IMR-90 (cell line): ENCODE data around the gene ARHGEF2. TPM values are rescaled to one million over a fixed set of nuclear protein-coding genes. Genes with fewer than 3 reads are reported as not detected.

Experiments used
- ATAC-seq: fragments of 200-7000 bp; cut with Tn5 transposase; 2 replicates; pipeline ENCODE4 v1.9.1; 2020; ENCODE audit warnings: low read depth, mild to moderate bottlenecking, moderate library complexity
- BruUV-seq: library from RNA; stranded (reverse); fragments of 400-500 nt; replicated peaks from 2 replicates; lab custom pipeline; 2021; lab: Mats Ljungman, UMichigan
- CTCF ChIA-PET: fragments of 300-600 bp; formaldehyde crosslinking; extraction: SDS; loops from one replicate; lab custom pipeline; 2021; ENCODE audit warnings: antibody characterized with exemption; lab: Yijun Ruan, JAX
- POLR2A ChIA-PET: fragments of 300-600 bp; sonication (Branson Sonifier 250); formaldehyde crosslinking; loops from one replicate; lab custom pipeline; 2022; ENCODE audit warnings: antibody characterized with exemption; ENCODE audit not compliant: unreplicated experiment; lab: Charles Lee
- DNase-seq: peaks from one replicate; pipeline ENCODE4 v3.0.0; 2013
- H2AFZ ChIP-seq: replicated peaks from 2 replicates; pipeline ENCODE3; 2013; ENCODE audit warnings: low read length, mild to moderate bottlenecking; ENCODE audit not compliant: poor library complexity
- H2AK5ac ChIP-seq: 2 replicates; pipeline ENCODE4 v1.6.1; 2013; ENCODE audit warnings: low read depth, low read length, inconsistent platforms
- H2AK9ac ChIP-seq: replicated peaks from 2 replicates; pipeline ENCODE3; 2013; ENCODE audit warnings: mild to moderate bottlenecking, low read depth, low read length, moderate library complexity; ENCODE audit not compliant: poor library complexity
- H2BK120ac ChIP-seq: 2 replicates; pipeline ENCODE4 v1.6.1; 2013; ENCODE audit warnings: low read depth, low read length, inconsistent platforms
- H2BK15ac ChIP-seq: 3 replicates; pipeline ENCODE4 v1.6.1; 2013; ENCODE audit warnings: low read depth, low read length, inconsistent platforms
- H2BK20ac ChIP-seq: 2 replicates; pipeline ENCODE4 v1.6.1; 2013; ENCODE audit warnings: low read depth, mild to moderate bottlenecking, inconsistent platforms, low read length, moderate library complexity
- H2BK5ac ChIP-seq: 2 replicates; pipeline ENCODE4 v1.6.1; 2013; ENCODE audit warnings: mild to moderate bottlenecking, low read depth, low read length, inconsistent platforms; ENCODE audit not compliant: poor library complexity, severe bottlenecking
- H3K14ac ChIP-seq: replicated peaks from 2 replicates; pipeline ENCODE4 v1.6.1; 2013; ENCODE audit warnings: low read depth, low read length, inconsistent platforms
- H3K18ac ChIP-seq: 2 replicates; pipeline ENCODE4 v1.6.1; 2013; ENCODE audit warnings: low read depth, low read length, control low read depth
- H3K23ac ChIP-seq: 2 replicates; pipeline ENCODE4 v1.6.1; 2013; ENCODE audit warnings: low read depth, low read length, inconsistent platforms
- H3K27ac ChIP-seq: 2 replicates; pipeline ENCODE4 v1.5.1; 2013; ENCODE audit warnings: mild to moderate bottlenecking, control low read depth, low read length; ENCODE audit not compliant: insufficient read depth
- H3K27me3 ChIP-seq: 2 replicates; pipeline ENCODE4 v1.6.1; 2013; ENCODE audit warnings: low read length; ENCODE audit not compliant: control insufficient read depth, insufficient read depth
- H3K36me3 ChIP-seq: 2 replicates; pipeline ENCODE4 v1.6.1; 2013; ENCODE audit warnings: low read length, mixed read lengths; ENCODE audit not compliant: control insufficient read depth, insufficient read depth
- H3K4ac ChIP-seq: 2 replicates; pipeline ENCODE4 v1.6.1; 2013; ENCODE audit warnings: low read depth, low read length, inconsistent platforms
- H3K4me1 ChIP-seq: 2 replicates; pipeline ENCODE4 v1.6.1; 2013; ENCODE audit warnings: low read length, mixed read lengths; ENCODE audit not compliant: control insufficient read depth, insufficient read depth
- H3K4me2 ChIP-seq: 2 replicates; pipeline ENCODE4 v1.6.1; 2013; ENCODE audit warnings: low read depth, mild to moderate bottlenecking, control low read depth, low read length, moderate library complexity
- H3K4me3 ChIP-seq: 2 replicates; pipeline ENCODE4 v1.5.1; 2013; ENCODE audit warnings: low read depth, mild to moderate bottlenecking, control low read depth, low read length, moderate library complexity; ENCODE audit not compliant: insufficient read depth
- H3K56ac ChIP-seq: 2 replicates; pipeline ENCODE4 v1.6.1; 2013; ENCODE audit warnings: low read length, inconsistent platforms; ENCODE audit not compliant: insufficient read depth; ENCODE audit errors: extremely low read depth
- H3K79me1 ChIP-seq, 2 experiments: 2 replicates each; pipeline ENCODE4 v1.6.1; 2013; ENCODE audit warnings: low read length in 2 of 2, inconsistent platforms in 1 of 2, low read depth in 1 of 2
- H3K9ac ChIP-seq: 2 replicates; pipeline ENCODE4 v1.6.1; 2013; ENCODE audit warnings: low read depth, low read length, control low read depth
- H3K9me1 ChIP-seq: 2 replicates; pipeline ENCODE4 v1.6.1; 2013; ENCODE audit warnings: low read length, inconsistent platforms; ENCODE audit not compliant: insufficient read depth
- H3K9me3 ChIP-seq: 2 replicates; pipeline ENCODE4 v1.6.1; 2013; ENCODE audit warnings: low read length; ENCODE audit not compliant: control insufficient read depth, insufficient read depth
- H4K20me1 ChIP-seq: 2 replicates; pipeline ENCODE4 v1.6.1; 2013; ENCODE audit warnings: low read length, inconsistent platforms; ENCODE audit not compliant: insufficient read depth
- H4K5ac ChIP-seq: 2 replicates; pipeline ENCODE4 v1.6.1; 2013; ENCODE audit warnings: mild to moderate bottlenecking, low read depth, low read length, control low read depth
- H4K8ac ChIP-seq, 2 experiments: 2 replicates each; pipeline ENCODE4 v1.6.1; 2013; ENCODE audit warnings: low read depth in 2 of 2, low read length in 2 of 2, control low read depth in 1 of 2, inconsistent platforms in 1 of 2
- H4K91ac ChIP-seq: 2 replicates; pipeline ENCODE4 v1.6.1; 2013; ENCODE audit warnings: low read depth, low read length, inconsistent platforms; ENCODE audit not compliant: insufficient read depth
- CTCF ChIP-seq: conservative IDR thresholded peaks from 2 replicates; pipeline ENCODE4 v1.5.1; 2012; ENCODE audit warnings: mild to moderate bottlenecking, low read depth, low read length, improper control_type of control experiment
- MAFK ChIP-seq: IDR thresholded peaks from 2 replicates; pipeline ENCODE4 v1.6.1; 2012; ENCODE audit warnings: low read depth, low read length, improper control_type of control experiment
- POLR2A ChIP-seq: IDR thresholded peaks from 2 replicates; pipeline ENCODE4 v1.6.1; 2012; ENCODE audit warnings: mild to moderate bottlenecking, low read depth, low read length
- WGBS, 2 experiments: methylation state at CpG; one replicate each; pipeline versions ENCODE4 v1.1.5 to v1.1.7; 2013; ENCODE audit warnings: missing lambda C conversion rate in 2 of 2; ENCODE audit not compliant: insufficient read length in 1 of 2; ENCODE audit errors: extremely low coverage in 2 of 2; 5-methylcytosine and 5-hydroxymethylcytosine counted together
- dilution Hi-C: fragments of 300-500 bp; cut with HindIII; formaldehyde crosslinking; loops from one replicate; pipeline ENCODE4 v1.14.3; 2018; ENCODE audit warnings: low sequenced_read_pairs; ENCODE audit not compliant: unreplicated experiment
- in situ Hi-C: fragments of 300-500 bp; cut with MboI; formaldehyde crosslinking; loops from 3 replicates; pipeline ENCODE4 v1.14.3; 2019; ENCODE audit warnings: low sequenced_read_pairs, inconsistent platforms, mixed read lengths
- intact Hi-C: fragments of 100-400 bp; cut with micrococcal nuclease; formaldehyde crosslinking; loops from 2 replicates; pipeline ENCODE4 v1.10.0; 2022
- polyA plus RNA-seq, 3 experiments: library from polyadenylated mRNA; depleted of rRNA; stranded (reverse); fragments of >200 nt; gene quantifications; 2 replicates each; pipeline ENCODE4 v1.2.3, GENCODE V29; 2012; ENCODE audit warnings: low replicate concordance in 1 of 3
- total RNA-seq: library from RNA; depleted of rRNA; stranded (reverse); fragments of >200 nt; gene quantifications from 2 replicates; pipeline ENCODE4 v1.2.3, GENCODE V29; 2012

Gene ARHGEF2
- total and polyA plus RNA-seq, 2 of the 4 experiments (the other 2 are of a cell fraction): 91.8 to 117 TPM

DNA sequence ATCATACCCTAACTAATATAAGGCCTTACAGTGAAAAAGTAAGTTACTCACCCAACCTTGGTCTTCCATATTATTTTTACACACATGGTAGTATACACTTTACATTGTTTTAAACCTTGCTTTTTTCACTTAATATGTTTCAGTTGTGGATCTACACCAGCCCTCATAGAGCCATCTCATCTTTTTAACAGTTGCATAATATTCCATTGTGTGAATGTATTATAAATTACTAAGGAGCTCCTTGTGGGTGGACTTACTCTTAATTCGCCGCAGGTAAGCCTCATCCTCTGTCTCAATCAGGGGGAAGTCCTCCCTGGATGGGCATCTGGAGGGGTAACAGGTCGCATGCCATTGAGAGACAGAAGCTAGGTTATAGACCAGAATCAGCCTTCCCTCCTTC, 23.7 kb downstream of the ARHGEF2 start:
- in situ Hi-C loops: no loop called here

More for the DNA sequence above, 23.7 kb downstream of the ARHGEF2 start:
- WGBS, 2 experiments: no CpG with 5 or more reads among the region's 3 CpGs
- Histone ChIP-seq H3K23ac (no peak overlapping the region), H2BK120ac (no peak overlapping the region), H3K27ac (no peak overlapping the region), H3K56ac (no peak overlapping the region), H3K4me2 (no peak overlapping the region), H4K20me1 (peaks cover 34% of the 10 kb centered on the region; the same call in 1 of the 2 replicates), H3K9ac (no peak overlapping the region), H3K18ac (no peak overlapping the region), H2AK5ac (no peak overlapping the region), H3K4ac (no peak overlapping the region), H3K4me3 (no peak overlapping the region), H4K5ac (no peak overlapping the region), H3K79me1 (peaks cover 40 to 65% of the 10 kb centered on the region in 2 experiments), H3K36me3 (peaks cover 79% of the 10 kb centered on the region), H2BK5ac (no peak overlapping the region), H2AK9ac (no peak overlapping the region), H3K4me1 (no peaks in the 10 kb centered on the region), H2BK20ac (no peak overlapping the region), H3K14ac (no peak overlapping the region), H2AFZ (no peak overlapping the region), H3K27me3 (no peaks in the 10 kb centered on the region), H2BK15ac (no peak overlapping the region), H4K8ac (no peak overlapping the region), H3K9me1 (peaks cover 11% of the 10 kb centered on the region; the same call in 1 of the 2 replicates), H4K91ac (no peak overlapping the region), H3K9me3 (no peaks in the 10 kb centered on the region)
- DNase-seq: no peak
- intact Hi-C loops (no loop called here), dilution Hi-C loops (no loop called here)
- ChIA-PET POLR2A (interaction anchor here (0.6 kb wide), 2 partner anchors 42 to 59 kb away, joined by 3 to 6 read pairs; no protein-coding TSS in a partner anchor), CTCF (no interaction called here)
- TF ChIP-seq MAFK (no peak), CTCF (no peak), POLR2A (no peak)
- ATAC-seq: no peak
- BruUV-seq: no TSS peak
